Measurements from ENCODE around the gene IPO4.

The IPO4 gene

GRCh38 chr14:24172871-24173281 is 15.7 kb downstream of the IPO4 start:
- no peak for DNase-seq

- DNase-seq, result no peak
Observed at GRCh38 chr14:24172261-24172860, 16.3 kb downstream of the IPO4 start.

DNA sequence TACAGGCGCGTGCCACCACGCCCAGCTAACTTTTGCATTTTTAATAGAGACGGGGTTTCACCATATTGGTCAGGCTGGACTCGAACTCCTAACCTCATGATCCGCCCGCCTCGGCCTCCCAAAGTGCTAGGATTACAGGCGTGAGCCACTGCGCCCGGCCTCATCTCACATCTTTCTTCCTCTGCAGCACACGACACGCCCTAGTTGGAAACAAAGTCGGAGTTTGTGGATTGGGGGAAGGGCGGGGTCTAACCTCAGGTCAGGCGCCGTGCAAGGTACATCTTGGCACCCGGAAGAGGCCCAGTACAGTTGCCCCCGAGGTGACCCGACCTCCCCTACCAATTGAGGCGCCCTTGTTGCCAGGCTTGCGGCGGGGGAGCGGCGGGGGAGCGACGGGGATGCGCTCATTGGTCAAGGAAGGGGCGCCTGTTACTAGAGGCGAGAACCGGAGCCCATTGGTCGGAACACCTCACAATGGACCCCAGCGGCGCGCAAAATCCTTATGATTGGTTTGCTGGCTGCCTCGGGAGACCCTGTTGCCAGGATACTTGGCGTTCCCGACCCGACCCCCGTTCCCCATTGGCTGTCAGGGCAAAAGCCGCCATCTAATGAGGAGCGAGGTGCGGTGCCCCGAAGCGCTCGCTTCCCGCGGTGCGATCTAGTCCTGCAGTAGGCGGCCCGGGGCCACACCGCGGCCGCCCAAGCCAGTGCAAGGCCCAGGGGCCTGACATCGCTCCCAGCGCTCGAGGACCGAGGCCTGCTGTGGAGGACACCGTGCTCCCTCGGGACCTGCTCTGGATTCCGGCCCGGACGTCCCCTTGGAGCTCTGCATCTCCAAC is 17.0 kb downstream of the IPO4 start, which contains the start of gene REC8:
REC8 (plus strand) TSS at position 659 of the 839 bp plus-strand sequence. CDS start 473 bp downstream, outside the sequence.
- no peak for DNase-seq

GRCh38 chr14:24167469-24168114 is 21.0 kb downstream of the IPO4 start:
- DNase-seq, result no peak

GRCh38 chr14:24165785-24166184 is 22.8 kb downstream of the IPO4 start:
- no peak for DNase-seq

- DNase-seq, result no peak
Observed at GRCh38 chr14:24164518-24164991, 24.1 kb downstream of the IPO4 start.

DNA sequence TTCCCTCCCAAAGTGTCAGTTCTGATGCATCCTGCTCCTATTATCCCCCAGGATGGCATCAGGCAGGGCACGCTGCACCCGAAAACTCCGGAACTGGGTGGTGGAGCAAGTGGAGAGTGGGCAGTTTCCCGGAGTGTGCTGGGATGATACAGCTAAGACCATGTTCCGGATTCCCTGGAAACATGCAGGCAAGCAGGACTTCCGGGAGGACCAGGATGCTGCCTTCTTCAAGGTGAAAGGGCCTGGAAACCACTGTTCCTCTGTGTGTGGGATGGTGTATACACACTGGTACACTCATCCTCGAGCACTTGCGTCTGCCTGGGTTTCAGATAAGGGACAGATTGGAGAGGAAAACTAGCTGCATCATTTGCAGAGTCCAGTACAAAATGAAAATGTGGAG is 26.5 kb downstream of the IPO4 start:
- no peak for DNase-seq

- DNase-seq, result peak; percentile 94
Observed at GRCh38 chr14:24160850-24161804, 27.5 kb downstream of the IPO4 start, which contains the start of gene IRF9. TSS of gene IRF9 (plus strand) at chr14:24161265. CDS start at chr14:24162145, 880 bp downstream.

DNA sequence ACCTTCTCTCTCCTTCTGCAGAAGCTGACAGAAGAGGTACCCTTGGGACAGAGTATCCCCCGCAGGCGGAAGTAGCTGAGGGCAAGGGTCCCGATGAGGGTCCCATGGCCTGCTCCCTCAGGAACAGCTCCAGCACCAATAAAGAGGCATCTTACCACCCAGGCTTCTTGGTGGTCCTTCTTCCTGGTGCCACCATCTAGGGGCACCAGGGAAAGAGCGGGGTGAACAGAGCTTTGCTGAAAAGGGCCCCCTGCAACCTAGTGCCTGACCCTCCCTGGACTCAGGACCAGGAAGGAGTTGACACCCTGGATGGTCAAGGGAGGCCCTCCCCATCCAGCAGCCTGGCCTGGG is 28.1 kb downstream of the IPO4 start:
- no peak for DNase-seq

DNA sequence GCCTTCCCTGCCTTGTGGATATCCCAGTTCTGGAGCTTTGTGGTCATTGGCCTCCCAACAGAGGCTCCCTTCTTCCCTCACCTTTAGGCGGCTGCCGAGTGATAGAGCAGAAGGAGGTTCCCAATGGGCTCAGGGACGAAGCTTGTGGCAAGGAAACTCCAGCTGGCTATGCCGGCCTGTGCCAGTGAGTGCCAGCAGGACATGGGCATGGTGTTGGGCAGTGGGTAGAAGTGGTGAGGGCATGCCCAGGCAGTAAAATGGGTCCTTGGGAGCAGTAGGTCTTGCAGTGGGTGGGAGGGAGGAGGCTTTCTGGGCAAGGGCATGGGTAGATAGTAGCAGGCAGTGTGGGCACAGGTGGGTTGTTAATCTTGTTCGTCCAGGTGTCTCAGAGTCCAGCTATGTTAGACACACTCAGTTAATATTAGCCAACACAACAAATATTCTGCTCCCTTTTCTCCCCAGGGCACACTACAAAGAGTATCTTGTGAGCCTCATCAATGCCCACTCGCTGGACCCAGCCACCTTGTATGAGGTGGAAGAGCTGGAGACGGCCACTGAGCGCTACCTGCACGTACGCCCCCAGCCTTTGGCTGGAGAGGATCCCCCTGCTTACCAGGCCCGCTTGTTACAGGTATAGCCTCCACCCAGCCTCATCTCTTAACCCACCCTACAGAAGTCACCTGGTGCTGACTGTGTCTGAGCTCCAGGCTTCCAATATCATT is 28.7 kb downstream of the IPO4 start:
- no peak for DNase-seq

GRCh38 chr14:24157331-24157730 is 31.3 kb downstream of the IPO4 start:
- DNase-seq, result no peak

GRCh38 chr14:24156840-24157239 is 31.8 kb downstream of the IPO4 start:
- no peak for DNase-seq

DNA sequence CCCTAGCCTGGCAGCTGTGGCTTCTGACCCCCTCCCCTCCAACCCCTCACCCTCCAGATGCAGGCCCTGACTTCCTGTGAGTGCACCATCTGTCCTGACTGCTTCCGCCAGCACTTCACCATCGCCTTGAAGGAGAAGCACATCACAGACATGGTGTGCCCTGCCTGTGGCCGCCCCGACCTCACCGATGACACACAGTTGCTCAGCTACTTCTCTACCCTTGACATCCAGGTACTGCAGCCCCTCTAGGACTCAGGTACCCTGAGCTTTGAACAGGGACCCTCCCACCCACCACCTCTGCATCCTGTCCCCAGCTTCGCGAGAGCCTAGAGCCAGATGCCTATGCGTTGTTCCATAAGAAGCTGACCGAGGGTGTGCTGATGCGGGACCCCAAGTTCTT is 33.5 kb downstream of the IPO4 start:
- no peak for DNase-seq

DNA sequence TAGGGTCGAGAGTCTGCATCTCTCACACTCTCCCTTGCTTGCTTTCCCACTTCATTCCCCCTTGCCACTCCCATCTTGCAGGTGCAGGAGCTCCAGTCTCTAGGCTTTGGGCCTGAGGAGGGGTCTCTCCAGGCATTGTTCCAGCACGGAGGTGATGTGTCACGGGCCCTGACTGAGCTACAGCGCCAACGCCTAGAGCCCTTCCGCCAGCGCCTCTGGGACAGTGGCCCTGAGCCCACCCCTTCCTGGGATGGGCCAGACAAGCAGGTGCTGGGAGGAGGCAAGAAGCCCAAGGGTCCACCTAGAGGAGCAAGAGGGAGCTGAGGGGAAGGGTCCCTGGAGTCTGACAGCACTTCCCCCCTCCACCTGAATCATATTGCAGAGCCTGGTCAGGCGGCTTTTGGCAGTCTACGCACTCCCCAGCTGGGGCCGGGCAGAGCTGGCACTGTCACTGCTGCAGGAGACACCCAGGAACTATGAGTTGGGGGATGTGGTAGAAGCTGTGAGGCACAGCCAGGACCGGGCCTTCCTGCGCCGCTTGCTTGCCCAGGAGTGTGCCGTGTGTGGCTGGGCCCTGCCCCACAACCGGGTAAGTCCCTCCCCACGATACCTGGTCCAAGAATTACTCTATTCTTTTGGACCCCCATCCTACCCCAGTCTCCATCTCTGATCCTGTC is 37.1 kb downstream of the IPO4 start:
- no peak for DNase-seq

DNA sequence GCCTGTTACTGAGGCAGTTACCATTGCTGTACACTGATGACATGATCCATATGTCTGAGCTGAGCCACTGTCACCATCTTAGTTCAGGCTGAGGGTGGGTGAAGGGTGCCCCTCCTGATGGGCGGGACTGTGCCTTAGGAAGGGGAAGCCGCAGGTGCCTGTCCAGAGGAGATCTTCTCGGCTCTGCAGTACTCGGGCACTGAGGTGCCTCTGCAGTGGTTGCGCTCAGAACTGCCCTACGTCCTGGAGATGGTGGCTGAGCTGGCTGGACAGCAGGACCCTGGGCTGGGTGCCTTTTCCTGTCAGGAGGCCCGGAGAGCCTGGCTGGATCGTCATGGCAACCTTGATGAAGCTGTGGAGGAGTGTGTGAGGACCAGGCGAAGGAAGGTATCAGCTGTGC is 37.6 kb downstream of the IPO4 start:
- no peak for DNase-seq

DNA sequence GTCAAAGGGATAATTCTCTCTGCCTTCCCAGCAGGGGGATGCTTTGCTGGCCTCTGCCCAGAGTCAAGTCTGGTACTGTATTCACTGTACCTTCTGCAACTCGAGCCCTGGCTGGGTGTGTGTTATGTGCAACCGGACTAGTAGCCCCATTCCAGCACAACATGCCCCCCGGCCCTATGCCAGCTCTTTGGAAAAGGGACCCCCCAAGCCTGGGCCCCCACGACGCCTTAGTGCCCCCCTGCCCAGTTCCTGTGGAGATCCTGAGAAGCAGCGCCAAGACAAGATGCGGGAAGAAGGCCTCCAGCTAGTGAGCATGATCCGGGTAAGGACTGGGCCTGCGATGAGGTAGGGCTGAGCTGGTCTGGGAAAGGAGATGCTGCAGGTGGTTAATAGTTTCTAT is 38.0 kb downstream of the IPO4 start:
- DNase-seq, result no peak

DNA sequence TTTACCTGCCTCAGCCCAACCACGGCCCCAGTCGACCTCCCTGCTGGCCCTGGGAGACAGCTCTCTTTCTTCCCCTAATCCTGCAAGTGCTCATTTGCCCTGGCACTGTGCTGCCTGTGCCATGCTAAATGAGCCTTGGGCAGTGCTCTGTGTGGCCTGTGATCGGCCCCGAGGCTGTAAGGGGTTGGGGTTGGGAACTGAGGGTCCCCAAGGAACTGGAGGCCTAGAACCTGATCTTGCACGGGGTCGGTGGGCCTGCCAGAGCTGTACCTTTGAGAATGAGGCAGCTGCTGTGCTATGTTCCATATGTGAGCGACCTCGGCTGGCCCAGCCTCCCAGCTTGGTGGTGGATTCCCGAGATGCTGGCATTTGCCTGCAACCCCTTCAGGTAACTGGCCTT is 38.6 kb downstream of the IPO4 start:
- DNase-seq, result no peak

GRCh38 chr14:24149302-24149969 is 39.2 kb downstream of the IPO4 start:
- no peak for DNase-seq

- DNase-seq, result no peak
Observed at GRCh38 chr14:24147761-24148428, 40.7 kb downstream of the IPO4 start.
